ENCODE measurements around the gene IL7R. TPM values are rescaled to one million over a fixed set of nuclear protein-coding genes. Genes with fewer than 3 reads are reported as not detected.

The IL7R gene, protein sequence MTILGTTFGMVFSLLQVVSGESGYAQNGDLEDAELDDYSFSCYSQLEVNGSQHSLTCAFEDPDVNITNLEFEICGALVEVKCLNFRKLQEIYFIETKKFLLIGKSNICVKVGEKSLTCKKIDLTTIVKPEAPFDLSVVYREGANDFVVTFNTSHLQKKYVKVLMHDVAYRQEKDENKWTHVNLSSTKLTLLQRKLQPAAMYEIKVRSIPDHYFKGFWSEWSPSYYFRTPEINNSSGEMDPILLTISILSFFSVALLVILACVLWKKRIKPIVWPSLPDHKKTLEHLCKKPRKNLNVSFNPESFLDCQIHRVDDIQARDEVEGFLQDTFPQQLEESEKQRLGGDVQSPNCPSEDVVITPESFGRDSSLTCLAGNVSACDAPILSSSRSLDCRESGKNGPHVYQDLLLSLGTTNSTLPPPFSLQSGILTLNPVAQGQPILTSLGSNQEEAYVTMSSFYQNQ
- polyA plus RNA-seq (2011; rRNA removed) (54.5 and 65.9 TPM in 2 replicates), polyA minus RNA-seq (2011; rRNA and poly(A)+ RNA removed) (52.3 and 87.9 TPM in 2 replicates)

GRCh38 chr5:35856765-35857351, at the start of gene IL7R:
IL7R (plus strand) TSS chr5:35856891; CDS start chr5:35856978, 87 bp downstream.
- TF ChIP-seq, protein P1, sequence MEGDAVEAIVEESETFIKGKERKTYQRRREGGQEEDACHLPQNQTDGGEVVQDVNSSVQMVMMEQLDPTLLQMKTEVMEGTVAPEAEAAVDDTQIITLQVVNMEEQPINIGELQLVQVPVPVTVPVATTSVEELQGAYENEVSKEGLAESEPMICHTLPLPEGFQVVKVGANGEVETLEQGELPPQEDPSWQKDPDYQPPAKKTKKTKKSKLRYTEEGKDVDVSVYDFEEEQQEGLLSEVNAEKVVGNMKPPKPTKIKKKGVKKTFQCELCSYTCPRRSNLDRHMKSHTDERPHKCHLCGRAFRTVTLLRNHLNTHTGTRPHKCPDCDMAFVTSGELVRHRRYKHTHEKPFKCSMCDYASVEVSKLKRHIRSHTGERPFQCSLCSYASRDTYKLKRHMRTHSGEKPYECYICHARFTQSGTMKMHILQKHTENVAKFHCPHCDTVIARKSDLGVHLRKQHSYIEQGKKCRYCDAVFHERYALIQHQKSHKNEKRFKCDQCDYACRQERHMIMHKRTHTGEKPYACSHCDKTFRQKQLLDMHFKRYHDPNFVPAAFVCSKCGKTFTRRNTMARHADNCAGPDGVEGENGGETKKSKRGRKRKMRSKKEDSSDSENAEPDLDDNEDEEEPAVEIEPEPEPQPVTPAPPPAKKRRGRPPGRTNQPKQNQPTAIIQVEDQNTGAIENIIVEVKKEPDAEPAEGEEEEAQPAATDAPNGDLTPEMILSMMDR (IDR thresholded peaks at IDR 0.05; ENCODE audit: insufficient read depth, low read depth, low read length): no peak
- H3K4me3 ChIP-seq (ENCODE audit: low read depth, low read length): peak within 1 kb of the TSS; percentile 30
- POLR2A ChIA-PET: no interaction called here
- no peaks in the 10 kb centered on the region for H3K27me3 ChIP-seq (ENCODE audit: control insufficient read depth, insufficient read depth, low read length)
- no peak for DNase-seq (ENCODE audit: low read depth)
- CTCF ChIA-PET: interaction anchor here (1.3 to 2.2 kb wide), 3 partner anchors 73 to 206 kb away, joined by 3 to 7 read pairs (median 5); no protein-coding TSS in a partner anchor
- no peaks in the 10 kb centered on the region for H3K36me3 ChIP-seq (ENCODE audit: control insufficient read depth, insufficient read depth, low read length)

DNA sequence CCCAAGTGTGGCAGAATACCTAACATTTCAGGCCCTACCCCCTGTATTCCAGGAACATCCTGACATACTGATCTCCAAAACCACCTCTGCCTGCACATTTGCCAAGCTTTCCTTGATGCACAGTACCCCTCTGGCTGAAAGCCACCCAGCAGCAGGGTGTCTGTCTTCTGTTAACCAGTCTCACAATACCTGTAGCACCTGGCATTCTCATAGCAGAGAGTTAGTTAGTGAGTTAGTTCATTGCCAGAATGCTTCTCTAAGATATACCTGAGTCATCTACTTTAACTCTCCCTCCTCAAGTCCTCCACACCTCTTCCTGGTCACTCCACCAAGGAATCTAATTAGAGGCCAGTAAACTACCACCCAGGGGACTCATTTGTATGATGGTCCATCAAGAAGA, 46.1 kb upstream of the IL7R start:
- Histone ChIP-seq H3K36me3 (ENCODE audit: control insufficient read depth, insufficient read depth, low read length) (no peaks in the 10 kb centered on the region), H3K4me3 (ENCODE audit: low read depth, low read length) (no peak overlapping the region), H3K27me3 (ENCODE audit: control insufficient read depth, insufficient read depth, low read length) (no peaks in the 10 kb centered on the region)
- DNase-seq (ENCODE audit: low read depth): no peak
- TF ChIP-seq, protein P1 (IDR thresholded peaks at IDR 0.05; ENCODE audit: insufficient read depth, low read depth, low read length): no peak
- ChIA-PET POLR2A (no interaction called here), CTCF (no interaction called here)

- CTCF ChIA-PET: interaction anchor here (1.3 kb wide), 1 partner anchor 9 kb away, joined by 3 read pairs; no protein-coding TSS in a partner anchor
- TF ChIP-seq, protein P1 (IDR thresholded peaks at IDR 0.05; ENCODE audit: insufficient read depth, low read depth, low read length): no peak
These were observed 45.5 kb upstream of the IL7R start for GRCh38 chr5:35811108-35811741.

GRCh38 chr5:35813521-35813920, 43.2 kb upstream of the IL7R start:
- Histone ChIP-seq H3K27me3 (ENCODE audit: control insufficient read depth, insufficient read depth, low read length) (no peaks in the 10 kb centered on the region), H3K4me3 (ENCODE audit: low read depth, low read length) (no peak overlapping the region), H3K36me3 (ENCODE audit: control insufficient read depth, insufficient read depth, low read length) (no peaks in the 10 kb centered on the region)
- TF ChIP-seq, protein P1 (IDR thresholded peaks at IDR 0.05; ENCODE audit: insufficient read depth, low read depth, low read length): no peak
- POLR2A ChIA-PET: no interaction called here
- CTCF ChIA-PET: interaction anchor here (0.8 to 1.5 kb wide), 6 partner anchors 14 to 36 kb away, joined by 3 to 4 read pairs (median 3); no protein-coding TSS in a partner anchor
- DNase-seq (ENCODE audit: low read depth): no peak

More at GRCh38 chr5:35811108-35811741, 45.5 kb upstream of the IL7R start:
- POLR2A ChIA-PET: no interaction called here
- Histone ChIP-seq H3K36me3 (ENCODE audit: control insufficient read depth, insufficient read depth, low read length) (no peaks in the 10 kb centered on the region), H3K4me3 (ENCODE audit: low read depth, low read length) (no peak overlapping the region), H3K27me3 (ENCODE audit: control insufficient read depth, insufficient read depth, low read length) (no peaks in the 10 kb centered on the region)
- DNase-seq (ENCODE audit: low read depth): peak; percentile 11

Measured in BJ (cell line).